Endometrium (tissue), 2 donors: ENCODE measurements around the gene RNF7.
"Not testable (repeated sequence)": the region's sequence is repeated elsewhere in the genome, so short reads cannot be mapped to it uniquely, and the experiment has no call there.

Experiments
- FAIRE-seq: peaks from 2 replicates; lab custom pipeline; 2012; peaks lifted over from hg19 to GRCh38; lab: Jason Lieb, UNC
- donor health status: control.
- donor health status: control.

The RNF7 gene

DNA sequence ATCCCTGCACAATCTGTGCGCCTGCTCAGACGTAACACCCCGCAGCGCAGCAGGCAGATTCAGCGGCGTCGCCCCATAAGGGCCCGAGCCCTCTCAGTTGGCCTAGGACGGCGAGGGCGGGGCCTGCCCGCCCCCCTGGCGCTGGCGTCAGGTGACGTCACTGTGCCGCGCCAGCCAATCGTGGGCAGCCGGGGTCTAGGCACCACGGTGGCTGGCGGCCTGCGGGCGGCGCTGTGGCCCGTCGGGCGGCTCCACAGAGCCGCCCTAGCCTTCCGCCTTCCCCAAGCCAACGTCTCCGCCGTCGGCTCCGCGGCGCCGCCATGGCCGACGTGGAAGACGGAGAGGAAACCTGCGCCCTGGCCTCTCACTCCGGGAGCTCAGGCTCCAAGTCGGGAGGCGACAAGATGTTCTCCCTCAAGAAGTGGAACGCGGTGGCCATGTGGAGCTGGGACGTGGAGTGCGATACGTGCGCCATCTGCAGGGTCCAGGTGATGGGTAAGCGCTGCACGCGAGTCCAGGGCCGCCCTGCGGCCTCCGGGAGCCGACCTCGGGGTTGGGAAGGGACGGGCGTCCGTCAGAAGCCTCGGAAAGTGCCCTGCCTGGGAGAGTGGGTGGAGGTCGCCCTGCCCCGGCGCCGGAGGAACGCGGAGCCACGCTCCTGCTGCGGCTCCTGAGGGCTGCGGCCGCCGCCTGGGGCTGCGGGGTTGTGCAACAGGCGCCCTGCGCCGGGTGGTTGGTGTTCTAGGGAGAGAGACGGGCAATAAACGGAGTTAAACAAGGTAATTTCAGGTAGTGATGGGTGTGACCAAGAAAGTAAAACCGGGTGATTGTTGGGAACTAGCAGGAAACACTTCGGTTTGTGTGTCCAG is at the start of gene RNF7:
RNF7 (plus strand) TSS at position 277 of the 869 bp plus-strand sequence; CDS start at position 321, 44 bp downstream.
- no peak for FAIRE-seq

DNA sequence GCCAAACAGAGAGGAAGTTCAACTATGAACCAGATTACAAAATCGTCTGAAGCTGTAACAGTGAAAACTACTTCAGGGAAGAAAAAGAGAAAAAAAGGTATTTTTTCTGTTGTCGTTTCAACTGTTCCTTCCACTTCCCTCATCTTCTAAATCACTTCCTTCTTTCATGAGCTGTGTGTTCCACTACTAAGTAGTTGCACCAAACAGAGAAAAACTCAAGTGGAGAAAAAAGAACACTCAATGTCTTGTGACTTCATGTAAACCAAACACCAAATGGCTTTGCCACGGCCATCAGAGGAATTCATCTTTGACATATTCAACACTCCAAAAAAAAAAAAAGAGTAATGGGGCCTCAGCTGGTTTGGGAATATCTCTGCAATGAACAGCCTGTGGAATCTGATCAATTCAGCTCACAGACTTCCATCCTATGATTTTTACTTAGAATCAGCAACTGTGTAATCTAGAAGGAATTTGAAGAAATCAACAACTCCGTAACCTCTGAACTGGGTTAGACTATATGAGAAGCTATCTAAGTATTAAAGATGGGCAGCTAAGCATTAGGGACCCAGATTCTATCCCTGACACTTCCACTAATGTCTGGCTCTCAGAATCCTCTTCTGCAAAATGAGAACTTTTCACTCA is 47.5 kb upstream of the RNF7 start:
- FAIRE-seq: no peak

DNA sequence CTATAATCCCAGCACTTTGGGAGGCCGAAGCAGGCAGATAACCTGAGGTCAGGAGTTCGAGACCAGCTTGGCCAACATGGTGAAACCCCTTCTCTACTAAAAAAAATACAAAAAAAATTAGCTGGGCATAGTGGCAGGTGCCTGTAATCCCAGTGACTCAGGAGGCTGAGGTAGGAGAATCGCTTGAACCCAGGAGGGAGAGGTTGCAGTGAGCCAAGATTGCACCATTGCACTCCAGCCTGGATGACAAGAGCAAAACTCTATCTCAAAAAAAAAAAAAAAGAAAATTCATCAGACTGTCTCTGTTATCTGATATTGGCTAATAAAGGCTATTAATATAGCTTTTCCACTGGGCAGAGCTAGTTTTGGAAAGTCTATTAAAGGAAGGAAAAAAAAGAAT is 46.6 kb upstream of the RNF7 start:
- not testable (repeated sequence) for FAIRE-seq

DNA sequence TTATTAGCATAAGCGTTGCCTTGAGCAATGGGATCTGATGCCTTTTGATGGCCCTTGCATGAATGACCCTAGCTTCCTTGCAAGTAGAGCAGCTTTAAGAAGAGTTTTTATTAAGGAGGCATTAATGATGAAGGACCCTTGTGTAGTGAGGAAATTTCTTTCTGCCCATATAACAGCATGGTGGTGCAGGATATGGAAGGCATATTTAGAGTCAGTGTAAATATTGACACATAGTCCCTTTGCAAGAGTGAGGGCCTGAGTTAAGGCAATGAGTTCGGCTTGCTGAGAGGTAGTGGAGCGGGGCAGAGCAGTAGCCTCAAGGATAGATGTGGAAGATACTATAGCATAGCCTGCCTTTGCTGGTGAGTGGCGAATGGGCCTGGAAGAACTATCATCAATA is 45.1 kb upstream of the RNF7 start:
- not testable (repeated sequence) for FAIRE-seq

DNA sequence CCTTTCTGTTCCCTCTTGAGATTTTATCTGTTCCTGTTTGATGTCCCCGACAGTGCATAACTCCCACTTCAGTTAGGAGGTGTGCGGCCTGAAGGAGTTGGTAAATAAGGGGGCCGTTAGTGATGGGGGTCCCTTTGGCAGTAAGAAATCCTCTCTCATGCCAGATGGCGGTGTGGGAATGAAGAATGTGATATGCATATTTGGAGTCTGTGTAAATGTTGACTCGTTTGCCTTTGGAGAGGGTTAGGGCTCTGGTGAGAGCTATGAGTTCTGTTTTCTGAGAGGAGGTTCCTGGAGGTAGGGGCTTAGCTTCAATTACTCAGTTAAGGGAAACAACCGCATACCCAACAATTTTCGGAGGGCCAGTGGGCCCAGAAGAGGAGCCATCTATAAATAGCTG is 38.8 kb upstream of the RNF7 start:
- no peak for FAIRE-seq

DNA sequence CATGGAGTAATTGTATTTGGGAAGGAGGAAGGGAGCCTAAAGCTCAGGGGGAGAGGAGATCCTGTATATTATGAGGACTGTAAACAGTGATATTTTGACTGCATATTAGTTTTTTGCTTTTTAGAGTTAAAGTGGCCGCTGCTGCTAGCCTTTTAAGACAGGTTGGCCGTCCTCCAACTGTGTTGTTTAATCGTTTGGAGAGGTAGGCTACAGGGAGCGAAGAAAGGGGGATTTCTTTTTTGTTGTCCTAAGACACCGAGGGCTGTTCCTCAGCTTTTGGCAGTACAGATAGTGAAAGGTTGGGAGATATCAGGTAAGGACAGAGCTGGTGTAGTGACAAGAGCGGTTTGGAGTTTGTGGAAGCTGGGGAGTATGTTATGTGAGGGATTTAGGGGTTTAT is 38.2 kb upstream of the RNF7 start:
- no peak for FAIRE-seq

DNA sequence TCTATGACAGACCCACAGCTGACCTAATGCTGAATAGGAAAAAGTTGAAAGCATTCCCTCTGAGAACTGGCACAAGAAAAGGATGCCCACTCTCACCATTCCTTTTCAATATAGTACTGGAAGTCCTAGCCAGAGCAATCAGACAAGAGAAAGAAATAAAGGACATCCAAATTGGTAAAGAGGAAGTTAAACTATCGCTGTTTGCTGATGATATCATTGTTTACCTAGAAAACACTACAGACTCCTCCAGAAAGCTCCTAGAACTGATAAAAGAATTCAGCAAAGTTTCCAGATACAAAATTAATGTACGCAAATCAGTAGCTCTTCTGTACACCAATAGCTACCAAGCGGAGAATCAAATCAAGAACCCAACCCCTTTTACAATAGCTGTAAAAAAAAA is 34.7 kb upstream of the RNF7 start:
- not testable (repeated sequence) for FAIRE-seq

DNA sequence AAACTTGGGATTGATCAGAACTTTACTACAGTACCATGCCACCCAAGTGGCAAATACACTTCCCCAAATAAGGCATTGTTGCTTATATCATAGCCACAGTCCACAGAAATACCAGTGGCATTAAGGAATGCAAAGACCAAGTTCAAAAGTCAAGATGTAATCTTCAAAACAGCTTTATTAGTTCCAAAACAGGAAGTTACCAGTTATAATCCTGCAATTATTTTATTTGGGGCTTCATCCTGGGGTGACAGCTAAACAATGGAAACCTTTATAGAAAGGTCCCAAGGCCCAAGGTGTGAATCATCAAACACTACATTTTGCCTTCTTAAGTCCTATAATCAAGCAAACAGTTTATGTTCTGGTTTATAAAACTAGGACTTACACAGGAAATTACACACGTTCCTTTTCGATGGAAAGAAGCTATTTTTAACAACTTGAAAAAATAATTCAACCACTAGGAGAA is 30.3 kb upstream of the RNF7 start:
- FAIRE-seq: no peak

DNA sequence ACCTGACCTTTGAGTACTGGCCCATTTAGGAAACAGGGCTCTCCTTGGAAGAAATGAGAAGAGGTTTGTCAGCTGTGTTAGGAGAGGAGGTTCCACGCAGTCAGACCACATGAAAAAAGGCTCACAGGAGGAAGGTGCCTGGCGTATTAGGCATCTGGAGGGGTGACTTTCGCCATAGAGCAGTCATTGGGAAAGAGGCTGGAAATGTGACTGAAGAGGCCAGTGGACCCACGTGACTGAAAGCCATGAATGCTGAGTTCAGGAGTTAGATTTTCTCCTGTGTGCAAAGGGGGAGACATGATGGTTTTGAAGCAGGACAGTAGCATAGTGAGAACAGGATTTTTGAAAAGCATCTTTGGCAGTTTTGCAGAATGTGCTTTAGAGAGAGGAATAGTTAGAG is 29.7 kb upstream of the RNF7 start:
- FAIRE-seq: no peak

DNA sequence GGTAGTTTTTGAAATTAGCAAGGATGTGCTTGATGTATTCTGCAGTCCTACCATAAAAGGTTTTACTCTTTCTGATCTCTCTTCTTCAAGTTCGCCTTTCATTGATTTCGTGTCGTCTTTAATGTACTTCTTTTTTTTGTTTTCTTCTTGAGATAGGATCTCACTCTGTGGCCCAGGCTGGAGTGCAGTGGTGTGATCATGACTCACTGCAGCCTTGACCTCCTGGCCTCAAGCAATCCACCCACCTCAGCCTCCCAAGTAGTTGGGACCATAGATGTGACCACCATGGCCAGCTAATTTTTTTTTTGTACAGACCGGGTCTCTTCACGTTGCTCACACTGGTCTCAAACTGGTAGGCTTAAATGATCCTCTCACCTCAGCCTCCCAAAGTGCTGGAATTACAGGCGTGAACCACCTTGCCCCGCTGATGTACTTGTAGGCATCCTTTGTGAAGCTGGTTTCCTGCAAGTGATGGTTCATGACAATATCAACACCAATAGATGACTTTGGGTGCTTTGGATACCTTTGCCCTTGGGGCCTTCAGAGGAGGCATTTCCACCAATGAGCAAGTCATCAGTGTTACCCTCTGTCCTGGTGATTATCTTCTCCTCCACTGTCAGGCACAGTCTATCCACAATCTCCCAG is 28.9 kb upstream of the RNF7 start:
- no peak for FAIRE-seq

DNA sequence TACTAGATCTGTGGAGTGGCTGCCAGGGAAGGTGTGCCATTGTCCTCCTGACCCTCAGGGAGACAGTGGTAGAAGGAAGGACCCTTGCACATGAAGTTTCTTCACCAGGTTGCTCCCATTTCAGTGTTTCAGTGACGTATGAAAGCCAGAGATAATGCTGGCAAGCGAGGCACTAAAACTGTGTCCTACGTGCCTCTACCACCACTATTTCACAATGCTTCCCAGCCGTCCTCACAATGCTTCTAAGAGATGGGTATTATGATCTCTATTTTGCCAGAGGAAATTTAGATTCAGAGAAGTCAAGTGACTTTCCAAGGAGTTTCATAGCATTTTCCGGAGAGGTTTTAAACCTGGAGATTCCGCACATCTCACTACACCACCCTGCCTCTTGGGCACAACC is 28.0 kb upstream of the RNF7 start:
- FAIRE-seq: no peak

DNA sequence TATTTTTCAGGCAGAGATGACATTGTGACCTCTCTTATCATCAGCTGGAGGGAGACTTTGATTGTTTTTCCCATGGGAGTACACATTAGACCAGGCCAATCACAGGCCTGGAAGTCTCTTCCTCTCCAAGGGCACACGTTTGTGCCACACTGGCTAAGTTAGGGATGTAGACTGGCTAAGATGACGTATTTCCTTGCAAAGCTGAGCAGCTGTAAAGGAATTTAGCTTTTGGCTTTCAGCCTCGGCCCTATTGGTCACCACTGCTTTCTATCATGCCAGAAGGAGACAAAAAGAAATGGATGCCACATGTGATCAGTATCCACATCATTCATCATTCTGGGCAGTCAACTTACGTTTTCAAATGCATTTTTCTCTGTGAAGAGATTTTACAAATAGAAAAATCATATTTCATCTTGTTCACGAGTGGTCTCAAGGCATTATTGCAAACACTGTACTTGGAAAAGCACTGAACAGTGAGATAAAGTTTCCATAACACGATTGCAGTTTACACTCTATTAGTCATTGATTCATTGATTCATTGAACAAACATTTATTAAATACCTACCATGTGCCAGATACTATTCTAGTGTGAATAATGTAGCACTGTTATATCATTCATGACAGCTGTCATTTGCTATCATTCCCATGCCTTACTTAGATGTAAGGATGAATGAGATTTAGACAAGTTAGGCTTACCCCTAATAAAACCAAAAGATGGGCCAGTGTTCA is 27.0 kb upstream of the RNF7 start:
- no peak for FAIRE-seq

DNA sequence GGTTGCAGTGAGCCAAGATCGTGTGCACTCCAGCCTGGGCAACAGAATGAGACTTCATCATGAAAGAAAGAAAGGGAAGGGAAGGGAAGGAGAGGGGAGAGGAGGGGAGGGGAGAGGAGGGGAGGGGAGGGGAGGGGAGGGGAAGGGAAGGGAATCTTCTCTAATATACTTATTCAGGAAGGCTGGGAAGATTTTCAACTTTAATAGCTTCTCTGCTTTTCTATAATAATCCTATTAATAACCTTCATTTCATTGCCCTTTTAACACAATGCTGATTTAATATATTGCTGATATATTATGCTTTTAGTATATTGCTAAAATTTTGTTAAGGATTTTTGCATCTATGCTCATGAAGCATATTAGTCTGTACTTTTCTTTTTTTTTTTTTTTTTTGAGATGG is 23.4 kb upstream of the RNF7 start:
- no peak for FAIRE-seq

DNA sequence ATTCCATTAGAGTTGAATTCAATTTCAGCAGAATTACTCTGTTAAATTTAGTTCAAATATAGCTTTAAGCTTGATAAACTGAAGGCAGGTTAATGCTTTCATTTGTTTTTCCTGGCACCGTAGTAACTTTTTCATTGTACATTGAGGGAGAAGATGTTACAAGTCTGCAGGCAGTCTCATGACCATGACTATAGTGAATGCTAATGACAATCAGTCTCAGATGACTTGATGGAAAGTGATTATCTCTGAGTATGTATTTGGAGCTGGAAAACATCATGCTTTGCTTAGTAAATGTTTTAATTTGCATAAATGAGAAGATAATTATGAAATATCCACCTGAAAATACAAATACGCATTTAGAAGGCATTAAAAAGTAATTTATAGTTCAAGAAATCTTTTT is 16.0 kb upstream of the RNF7 start:
- no peak for FAIRE-seq

DNA sequence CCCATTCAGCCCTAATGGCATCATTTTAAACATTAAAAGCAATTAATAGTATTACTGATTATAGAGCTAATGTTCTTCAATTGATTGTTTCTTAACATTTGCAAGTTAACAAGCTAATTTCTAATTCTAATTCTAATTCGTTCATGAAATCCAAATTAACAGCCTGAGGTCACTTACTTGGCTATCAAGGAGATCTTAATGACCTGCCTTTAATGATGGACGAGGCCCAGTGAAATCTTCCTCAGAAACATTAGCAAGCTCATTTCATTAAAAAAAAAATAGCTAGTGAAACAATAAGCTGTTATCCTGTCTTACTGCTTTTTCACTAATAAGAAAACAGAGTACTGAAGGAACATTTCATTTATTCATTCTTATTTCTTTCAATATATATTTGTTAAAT is 15.4 kb upstream of the RNF7 start:
- FAIRE-seq: no peak

DNA sequence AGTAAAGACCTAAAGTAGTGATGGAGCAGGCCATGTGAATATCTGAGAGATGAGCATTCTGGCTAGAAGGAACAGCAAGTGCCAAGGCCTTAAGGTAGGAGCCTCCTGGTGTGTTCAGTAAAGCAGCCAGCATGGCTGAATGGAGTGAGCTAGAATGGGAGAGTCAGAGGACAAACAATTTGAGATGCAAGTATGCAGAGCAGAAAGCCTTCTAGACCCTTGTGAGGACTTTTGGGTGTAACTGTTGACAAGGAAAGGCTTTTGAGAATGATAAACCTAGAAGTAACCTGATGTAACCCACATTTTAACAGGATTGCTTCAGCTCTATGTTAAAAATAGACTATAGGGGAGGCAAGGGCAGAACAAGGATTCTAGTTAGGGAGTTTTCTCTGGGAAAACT is 14.8 kb upstream of the RNF7 start:
- FAIRE-seq: no peak

DNA sequence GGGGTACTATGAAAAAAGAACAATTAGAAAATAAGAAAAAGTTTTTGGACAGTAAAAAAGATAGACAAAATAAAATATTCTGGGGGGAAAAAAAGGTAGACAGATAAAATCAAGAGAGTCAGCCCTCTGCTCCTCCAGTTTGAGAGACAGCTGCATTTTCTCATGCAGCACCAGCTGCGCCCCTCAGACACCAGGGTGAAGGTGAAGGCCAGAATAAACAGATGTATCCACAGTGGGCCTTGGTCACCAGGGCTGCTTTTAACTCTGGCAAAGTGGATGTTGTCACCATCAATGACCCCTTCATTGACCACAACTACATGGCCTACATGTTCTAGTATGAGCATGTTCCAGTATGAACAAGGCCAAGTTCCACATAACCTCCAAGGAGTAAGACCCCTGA is 13.9 kb upstream of the RNF7 start:
- FAIRE-seq: no peak

DNA sequence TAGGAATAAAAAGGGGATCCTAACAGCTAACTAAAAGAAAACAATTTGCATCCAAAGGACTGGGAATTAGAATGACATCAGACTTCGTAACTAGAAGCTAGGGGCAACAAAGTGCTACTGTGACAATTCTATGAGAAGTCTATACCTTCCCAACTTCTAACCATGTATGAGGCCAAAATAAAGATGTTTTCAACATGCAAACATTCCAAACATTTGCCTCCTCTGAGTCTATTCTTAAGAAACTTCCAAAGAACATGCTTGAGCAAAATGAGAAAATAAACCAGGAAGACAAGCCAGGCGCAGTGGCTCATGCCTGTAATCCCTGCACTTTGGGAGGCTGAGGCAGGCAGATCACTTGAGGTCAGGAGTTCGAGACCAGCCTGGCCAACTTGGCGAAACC is 13.1 kb upstream of the RNF7 start:
- FAIRE-seq: no peak

DNA sequence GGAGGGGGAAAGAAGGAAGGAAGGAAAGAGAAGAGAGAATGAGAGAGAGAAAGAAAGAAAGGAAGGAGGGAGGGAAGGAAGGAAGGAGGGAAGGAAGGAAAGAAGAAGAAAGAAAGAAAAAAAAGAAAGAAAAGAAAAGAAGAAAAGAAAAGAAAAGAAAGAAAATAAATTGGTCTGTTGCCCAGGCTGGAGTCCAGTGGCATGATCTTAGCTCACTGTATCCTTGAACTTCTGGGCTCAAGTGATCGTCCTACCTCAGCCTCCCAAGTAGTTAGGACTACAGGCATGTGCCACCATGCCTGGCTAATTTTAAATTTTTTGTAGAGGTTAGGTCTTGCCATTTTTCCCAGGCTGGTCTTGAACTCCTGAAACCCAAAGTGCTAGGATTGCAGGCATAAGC is 11.6 kb upstream of the RNF7 start:
- FAIRE-seq: no peak

DNA sequence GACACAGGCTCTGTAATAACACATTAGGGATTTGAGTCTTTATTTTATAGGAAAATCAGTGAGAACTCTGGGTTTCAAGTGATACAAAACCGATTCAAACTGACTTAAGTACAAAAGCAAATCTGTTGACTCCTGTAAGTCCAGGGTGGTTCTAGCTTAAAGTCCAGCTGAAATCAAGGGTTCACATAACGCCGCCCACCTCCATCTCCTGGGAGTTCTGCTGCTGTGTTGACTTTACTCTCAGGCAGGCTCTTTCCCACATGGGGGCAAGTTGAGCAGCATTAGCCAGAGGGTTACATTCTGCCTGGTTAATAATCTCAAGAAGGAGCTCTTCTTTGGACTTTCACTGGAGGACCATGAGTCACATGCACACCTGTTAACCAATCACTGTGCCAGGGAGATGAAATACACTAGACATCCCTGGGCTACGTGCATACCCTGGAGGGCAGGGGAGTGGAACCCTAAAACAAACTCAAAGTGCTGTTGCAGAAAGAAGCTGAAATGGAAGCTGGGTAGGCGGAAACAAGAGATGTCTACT is 9.7 kb upstream of the RNF7 start:
- no peak for FAIRE-seq

DNA sequence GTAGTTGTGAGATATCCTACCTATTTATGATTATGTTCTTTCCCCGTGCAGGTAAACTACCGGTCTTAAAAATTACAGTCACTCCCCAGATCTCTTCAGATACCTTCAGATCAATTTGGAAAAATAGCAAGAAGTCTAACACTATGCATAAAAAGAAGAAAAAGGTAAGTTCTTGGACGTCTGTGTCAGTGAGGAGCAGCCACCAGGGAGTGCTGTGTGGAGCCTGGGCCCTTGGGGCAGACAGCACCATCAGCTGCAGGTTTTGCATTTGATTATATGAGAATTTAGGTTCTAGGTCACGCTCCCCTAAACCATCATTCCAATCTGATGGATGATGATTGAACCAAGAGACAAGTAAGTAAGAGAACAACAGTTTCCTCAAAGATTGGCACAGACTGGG is 8.9 kb upstream of the RNF7 start:
- no peak for FAIRE-seq

DNA sequence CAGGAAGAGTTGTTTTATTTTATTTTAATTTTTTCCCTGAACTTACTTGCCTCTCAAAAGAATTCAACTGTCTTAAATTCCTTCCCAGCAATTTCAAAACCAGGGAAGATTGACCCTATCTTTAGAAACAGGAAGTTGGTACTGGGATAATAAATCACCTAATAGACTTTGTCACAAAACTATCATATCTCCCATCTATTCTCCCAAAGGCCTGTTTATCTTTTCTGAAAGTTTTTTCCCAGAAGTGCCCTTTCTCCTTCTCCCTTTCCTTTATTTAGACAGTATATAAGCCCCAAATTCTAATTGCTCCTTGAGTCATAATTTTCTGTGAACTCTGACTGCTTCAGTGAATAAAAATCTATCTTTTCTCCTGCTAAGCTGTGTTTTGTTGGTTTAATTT is 2.9 kb upstream of the RNF7 start:
- no peak for FAIRE-seq
